GM19463 (cell line): ENCODE results near the gene MORF4L2.

Experiments used
- ATAC-seq: cut with Tn5 transposase; IDR thresholded peaks from one replicate; pipeline ENCODE4 v1.9.1; 2021; ENCODE audit warnings: mild to moderate bottlenecking, moderate library complexity; ENCODE audit not compliant: unreplicated experiment

MORF4L2 gene

GRCh38 chrX:103637604-103638338 is 48.7 kb downstream of the MORF4L2 start:
- ATAC-seq = no peak

- ATAC-seq = no peak
Measured at GRCh38 chrX:103635436-103635835, 51.1 kb downstream of the MORF4L2 start.

- no peak for ATAC-seq
Measured at GRCh38 chrX:103631145-103631544, 55.4 kb downstream of the MORF4L2 start.

DNA sequence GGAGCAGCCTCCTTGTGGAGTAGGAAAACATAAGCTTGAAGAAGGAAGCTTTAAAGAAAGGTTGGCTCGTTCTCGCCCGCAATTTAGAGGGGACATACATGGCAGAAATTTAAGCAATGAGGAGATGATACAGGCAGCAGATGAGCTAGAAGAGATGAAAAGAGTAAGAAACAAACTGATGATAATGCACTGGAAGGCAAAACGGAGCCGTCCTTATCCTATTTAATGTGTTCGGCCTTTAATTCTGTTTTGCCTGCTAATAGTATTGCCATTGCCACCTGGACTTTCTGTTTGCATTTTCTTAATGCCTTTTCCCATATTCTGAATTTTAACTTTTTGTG is 56.4 kb downstream of the MORF4L2 start:
- peak; percentile 1 for ATAC-seq

DNA sequence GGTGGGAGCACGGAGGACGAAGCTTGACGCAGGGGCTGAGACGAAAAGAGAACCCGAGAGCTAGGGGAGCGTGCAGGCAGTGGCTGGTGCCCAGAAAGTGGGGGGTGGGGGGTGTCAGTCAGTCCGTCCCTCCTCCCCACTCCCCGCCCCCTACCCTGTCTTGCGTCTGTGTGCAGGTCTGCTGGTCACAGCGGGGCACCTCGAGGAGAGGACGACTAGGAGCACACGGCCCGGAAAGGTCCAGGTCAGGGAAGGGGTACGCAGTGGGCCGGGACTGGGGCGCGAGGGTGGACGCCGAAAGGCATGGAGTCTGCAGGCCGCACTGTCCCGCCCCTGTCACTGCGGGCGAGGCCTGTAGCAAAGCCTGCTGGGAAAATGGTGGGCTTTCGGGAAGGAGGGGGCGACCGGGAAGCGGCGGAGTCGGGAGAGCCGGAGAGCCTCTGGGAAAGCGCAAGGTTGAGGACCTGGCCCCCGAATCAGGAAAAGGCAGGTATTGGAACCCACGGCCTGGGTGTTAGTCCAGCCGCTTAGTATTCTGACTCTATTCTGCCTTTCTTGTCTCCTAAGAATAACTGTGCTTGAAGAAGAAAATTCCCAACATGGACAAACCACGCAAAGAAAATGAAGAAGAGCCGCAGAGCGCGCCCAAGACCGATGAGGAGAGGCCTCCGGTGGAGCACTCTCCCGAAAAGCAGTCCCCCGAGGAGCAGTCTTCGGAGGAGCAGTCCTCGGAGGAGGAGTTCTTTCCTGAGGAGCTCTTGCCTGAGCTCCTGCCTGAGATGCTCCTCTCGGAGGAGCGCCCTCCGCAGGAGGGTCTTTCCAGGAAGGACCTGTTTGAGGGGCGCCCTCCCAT is 57.0 kb downstream of the MORF4L2 start:
- ATAC-seq = peak; percentile 35

- peak; percentile 63 for ATAC-seq
Measured at GRCh38 chrX:103628386-103629317, 57.8 kb downstream of the MORF4L2 start, which contains the start of gene TCEAL1. Gene TCEAL1, plus strand, starts transcription at chrX:103628975. Its CDS starts 942 bp downstream, at chrX:103629917.

DNA sequence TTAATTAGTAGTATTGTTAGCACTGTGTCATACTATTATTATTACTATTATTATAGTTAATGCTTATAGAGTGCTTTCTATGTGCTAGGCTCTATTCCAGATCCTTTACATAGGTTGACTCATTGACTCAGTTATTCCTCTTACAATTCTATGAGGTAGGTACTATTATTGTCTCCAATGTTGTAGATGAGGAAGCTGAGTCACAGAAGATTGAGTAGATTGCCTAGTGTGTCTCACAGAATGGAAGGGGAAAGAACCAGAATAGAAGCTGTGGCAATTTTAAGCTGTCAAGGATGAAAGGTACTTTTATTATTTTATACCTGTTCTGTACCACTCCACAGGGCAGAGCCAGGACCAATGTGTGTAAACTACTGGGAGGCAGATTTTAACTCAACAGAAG is 59.6 kb downstream of the MORF4L2 start:
- no peak for ATAC-seq
